GM20000 (cell line): ENCODE data around the gene ZNF362.

Experiments used
- DNase-seq: peaks from one replicate; pipeline ENCODE4 v3.0.0; 2012; ENCODE audit warnings: low spot score
- TF ChIP-seq, protein P1 (sequence below): IDR thresholded peaks from 2 replicates; pipeline ENCODE4 v1.5.1; 2012; ENCODE audit warnings: mild to moderate bottlenecking, control low read depth; ENCODE audit errors: extremely low read depth, missing control alignments

ZNF362 gene

DNA sequence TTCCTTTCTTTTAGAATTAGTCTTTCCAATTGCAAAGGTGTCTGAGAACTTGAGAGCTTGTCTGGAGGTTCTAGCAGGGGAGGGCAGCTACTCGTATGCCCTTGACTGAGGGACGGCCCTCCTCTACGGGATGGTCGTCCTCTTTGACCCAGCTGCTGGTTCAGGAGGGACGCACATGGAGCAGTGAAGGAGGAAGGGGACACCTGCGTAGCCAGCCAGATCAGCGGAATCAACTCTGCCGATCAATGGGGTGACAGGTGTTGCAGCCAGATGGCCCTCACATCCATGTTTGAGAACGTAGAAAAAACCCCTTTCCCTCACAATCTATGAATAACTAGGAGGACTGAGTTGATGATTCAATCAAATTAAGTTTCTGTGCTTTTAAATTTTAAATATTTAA lies 80.3 kb downstream of the ZNF362 start:
- DNase-seq = no peak
- TF ChIP-seq, protein P1, sequence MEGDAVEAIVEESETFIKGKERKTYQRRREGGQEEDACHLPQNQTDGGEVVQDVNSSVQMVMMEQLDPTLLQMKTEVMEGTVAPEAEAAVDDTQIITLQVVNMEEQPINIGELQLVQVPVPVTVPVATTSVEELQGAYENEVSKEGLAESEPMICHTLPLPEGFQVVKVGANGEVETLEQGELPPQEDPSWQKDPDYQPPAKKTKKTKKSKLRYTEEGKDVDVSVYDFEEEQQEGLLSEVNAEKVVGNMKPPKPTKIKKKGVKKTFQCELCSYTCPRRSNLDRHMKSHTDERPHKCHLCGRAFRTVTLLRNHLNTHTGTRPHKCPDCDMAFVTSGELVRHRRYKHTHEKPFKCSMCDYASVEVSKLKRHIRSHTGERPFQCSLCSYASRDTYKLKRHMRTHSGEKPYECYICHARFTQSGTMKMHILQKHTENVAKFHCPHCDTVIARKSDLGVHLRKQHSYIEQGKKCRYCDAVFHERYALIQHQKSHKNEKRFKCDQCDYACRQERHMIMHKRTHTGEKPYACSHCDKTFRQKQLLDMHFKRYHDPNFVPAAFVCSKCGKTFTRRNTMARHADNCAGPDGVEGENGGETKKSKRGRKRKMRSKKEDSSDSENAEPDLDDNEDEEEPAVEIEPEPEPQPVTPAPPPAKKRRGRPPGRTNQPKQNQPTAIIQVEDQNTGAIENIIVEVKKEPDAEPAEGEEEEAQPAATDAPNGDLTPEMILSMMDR = no peak

GRCh38 chr1:33337441-33337840 lies 81.1 kb downstream of the ZNF362 start:
- DNase-seq = no peak
- TF ChIP-seq, protein P1 = no peak

GRCh38 chr1:33338048-33338439 lies 81.8 kb downstream of the ZNF362 start:
- TF ChIP-seq, protein P1 = no peak
- no peak for DNase-seq

DNA sequence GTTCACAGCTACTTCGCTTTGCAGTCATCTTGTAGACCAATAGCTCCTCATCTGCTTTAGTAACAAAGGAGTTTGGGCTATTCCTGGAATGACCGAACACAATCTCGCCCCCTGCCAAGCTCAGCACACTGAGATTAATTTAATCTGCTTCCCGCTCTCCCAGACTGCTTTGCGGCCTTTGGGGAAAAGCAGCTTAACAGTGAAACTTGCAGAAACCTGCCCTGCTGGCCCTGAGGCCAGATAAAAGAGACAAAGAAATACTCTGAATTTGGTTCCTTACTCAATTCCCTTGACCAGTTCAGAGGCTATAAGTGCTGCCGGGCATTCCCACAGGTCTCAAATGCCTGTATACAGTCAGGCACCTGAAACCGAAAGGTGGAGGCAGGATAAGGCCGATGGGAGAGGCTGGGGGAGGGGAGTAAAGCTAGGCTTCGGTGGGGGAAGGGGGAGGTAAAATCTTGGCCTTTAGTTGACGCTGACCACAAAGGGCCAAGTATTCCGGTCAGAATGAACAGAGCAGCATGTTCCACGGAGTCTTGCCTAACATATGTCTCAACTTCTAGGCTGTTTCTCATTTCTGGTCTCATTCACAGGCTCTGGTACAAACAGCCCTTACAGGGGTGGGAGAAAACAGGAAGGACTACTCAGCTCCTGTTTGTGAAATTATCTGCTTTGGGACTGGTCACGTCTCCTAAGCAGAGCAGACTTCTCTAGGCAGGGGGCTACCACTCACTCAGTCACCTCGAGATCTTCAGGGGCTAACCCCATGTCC lies 82.3 kb downstream of the ZNF362 start:
- DNase-seq = no peak

DNA sequence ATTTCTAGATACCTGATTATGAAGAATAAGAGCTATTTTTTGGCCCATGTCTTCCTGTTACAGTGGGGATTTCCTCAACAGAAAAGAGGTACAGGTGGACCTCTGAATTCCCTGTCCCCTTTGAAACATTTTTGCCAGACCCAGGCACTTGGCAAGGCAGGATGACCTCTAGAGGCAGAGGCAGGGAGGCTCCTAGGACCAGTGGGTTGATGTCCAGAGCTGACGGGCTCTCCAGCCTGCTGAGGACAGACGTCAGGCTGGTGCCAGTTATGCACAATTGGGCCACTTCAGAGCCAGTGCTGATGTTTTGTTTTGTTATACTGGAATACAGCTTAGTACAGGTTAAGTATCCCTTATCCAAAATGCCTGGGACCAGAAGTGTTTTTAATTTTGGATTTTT lies 83.1 kb downstream of the ZNF362 start:
- TF ChIP-seq, protein P1 = no peak
- no peak for DNase-seq

More for the DNA sequence above, 82.3 kb downstream of the ZNF362 start:
- TF ChIP-seq, protein P1 = no peak

DNA sequence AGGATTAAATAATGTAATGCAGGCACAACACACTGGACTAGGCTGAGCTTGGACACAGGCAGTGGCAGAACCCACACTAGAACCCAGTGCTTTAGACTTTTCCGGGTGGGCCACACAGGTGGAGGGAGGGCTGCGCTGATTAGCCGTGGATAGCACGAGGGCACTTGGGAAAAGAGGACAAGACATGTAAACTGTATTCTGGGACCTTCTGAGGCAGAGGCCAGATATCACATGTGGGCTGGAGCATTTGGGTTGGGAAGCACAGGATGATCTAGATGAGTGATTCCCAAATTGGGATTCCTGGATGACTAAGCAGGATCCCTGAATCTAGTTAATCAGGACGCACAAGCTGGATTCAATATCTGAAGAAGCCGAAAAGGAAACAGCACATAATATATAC lies 84.9 kb downstream of the ZNF362 start:
- DNase-seq = no peak
- TF ChIP-seq, protein P1 = no peak

GRCh38 chr1:33342041-33342723 lies 85.9 kb downstream of the ZNF362 start:
- DNase-seq = no peak
- TF ChIP-seq, protein P1 = no peak
